Cerebellar nuclear complex (tissue), 1 donor: Measurements from ENCODE around the gene PDF.
A peak's percentile ranks its signal among the peaks of the same experiment; 100 is the strongest.
"Not testable (repeated sequence)": the region's sequence is repeated elsewhere in the genome, so short reads cannot be mapped to it uniquely, and the experiment has no call there.

ENCODE experiments used
- DNase-seq, 2 experiments: peaks; one replicate each; lab custom pipeline; 2025; lab: John Stamatoyannopoulos, UW

PDF gene

DNA sequence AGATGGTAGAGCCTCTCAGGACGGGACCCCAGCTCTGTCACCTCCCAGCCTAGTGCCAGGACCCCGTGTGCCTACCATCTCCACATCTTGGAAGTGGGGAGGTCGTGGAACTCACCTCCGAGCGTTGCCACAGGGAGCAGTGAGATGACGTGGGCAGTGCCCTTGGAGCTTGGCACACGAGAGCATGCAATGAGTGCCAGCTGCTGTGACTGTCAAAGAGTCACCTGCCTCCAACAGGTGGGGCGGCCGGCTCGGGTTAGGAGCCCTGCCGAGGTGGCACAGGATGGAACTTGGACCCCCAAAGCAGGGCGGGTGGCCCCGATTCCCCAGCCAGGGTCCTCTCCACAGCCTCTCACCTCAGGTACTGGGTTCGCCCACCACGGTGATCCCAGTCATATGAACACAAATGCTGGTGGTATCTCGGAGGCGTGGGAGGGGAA is 13.8 kb downstream of the PDF start:
- DNase-seq = no peak

DNA sequence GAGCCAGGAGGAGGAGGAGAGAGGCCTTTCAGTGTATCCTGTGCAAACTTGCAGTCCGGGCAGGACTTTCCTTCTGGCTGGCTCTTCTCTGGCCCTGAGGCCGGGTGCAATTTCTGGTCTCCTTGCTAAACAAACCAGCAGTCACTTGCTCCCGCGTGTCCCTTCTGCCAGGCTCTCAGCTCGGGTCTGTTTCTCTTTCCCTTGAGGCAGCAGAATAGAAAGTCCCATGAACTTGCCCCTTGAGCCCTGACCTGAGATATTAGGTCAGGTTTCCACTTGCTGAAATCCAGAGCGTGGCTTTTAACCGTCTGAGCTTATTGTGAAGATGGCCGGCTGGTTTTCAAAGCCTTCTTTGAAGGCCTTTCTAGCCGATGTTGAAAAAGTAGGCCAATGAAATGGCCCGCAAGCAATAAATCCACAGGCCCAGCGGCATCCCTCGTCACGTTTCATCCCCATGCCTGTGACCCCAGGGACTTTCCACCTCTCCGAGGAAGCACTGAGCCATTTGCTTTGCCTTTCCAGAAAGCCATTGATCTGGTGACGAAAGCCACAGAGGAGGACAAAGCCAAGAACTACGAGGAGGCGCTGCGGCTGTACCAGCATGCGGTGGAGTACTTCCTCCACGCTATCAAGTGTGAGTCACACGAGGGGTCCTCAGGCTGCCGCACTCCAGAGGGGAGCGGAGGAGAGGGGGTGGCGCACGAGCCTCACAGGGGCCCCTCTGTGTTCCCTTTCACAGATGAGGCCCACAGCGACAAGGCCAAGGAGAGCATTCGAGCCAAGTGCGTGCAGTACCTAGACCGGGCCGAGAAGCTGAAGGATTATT is 14.7 kb downstream of the PDF start:
- DNase-seq = no peak

DNA sequence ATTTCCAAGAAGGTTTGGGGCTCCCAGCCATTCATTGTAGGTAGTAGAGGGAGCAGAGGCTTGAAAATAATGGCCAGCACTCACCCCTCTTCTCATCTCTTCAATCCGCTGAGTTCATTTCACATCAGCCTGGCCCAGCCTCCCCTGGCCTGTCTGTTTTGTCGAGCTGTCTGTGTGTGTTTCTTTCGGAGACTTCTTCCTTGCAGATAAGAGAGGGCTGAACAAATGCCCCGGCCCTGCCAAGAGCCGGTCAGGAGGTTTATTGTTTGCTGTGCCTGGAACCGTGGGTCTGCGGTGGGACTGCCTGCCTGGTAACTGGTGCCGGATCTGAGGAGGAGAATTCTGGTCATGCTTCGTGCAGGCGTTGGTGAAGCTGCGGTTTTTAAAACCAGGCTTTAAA is 15.9 kb downstream of the PDF start:
- DNase-seq = no peak

DNA sequence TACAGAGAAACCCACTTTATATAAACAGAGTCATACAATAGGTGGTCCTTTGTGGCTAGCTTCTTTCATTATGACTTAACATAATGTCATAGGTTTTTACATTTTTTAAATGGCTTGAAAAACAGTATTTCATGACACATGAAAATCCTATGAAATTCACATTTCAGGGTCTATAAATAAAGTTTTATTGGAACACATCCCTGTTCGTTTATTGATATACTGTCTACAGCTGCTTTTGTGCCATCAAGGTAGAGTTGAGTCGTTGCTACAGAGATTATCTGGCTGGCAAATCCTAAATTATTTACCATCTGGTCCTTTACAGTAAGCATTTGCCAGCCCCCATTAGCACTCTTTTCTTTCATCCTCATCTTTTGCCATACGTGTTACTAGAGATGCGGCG is 16.9 kb downstream of the PDF start:
- DNase-seq = no peak

DNA sequence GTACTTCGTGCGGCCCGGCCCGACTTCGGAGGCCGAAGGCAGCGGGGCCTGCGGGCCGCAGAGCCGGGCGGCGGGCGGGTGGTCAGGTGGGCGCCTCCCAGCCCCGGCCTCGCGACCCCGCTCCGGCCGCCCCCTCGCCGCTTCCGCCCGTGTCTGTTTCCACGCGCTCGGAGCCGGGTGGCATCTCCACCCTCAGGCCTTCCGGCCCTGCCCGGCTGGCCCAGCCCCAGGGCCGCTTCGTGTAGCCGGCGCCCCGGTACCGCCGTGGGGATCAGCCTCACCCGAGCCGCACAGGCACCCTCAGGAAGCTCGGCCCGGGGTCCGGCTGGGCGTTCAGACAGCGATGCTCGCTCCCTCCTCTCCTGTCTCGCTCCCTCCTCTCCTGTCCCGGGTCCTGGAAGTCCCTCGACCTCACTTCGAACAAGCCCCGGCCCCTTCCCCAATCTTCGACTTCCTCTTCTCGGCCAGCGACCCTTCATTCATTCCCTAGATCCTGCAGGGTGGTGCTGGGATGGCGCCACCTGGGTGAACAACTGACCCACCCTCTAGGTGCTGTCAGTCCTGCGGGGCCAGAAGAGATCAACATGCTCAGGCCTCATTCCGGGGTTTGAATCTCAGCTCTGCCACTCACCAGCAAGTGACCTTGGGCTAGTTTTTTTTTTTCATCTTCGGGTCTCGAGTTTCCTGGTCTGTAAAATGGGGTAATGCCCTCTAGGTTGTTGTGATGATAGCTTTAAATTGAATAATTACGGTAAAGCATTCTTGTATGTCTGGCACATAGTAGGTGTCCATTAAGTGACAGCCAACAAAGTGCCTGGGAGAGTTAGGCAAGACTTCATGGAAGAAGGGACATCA is 18.6 kb downstream of the PDF start:
- no peak for DNase-seq

DNA sequence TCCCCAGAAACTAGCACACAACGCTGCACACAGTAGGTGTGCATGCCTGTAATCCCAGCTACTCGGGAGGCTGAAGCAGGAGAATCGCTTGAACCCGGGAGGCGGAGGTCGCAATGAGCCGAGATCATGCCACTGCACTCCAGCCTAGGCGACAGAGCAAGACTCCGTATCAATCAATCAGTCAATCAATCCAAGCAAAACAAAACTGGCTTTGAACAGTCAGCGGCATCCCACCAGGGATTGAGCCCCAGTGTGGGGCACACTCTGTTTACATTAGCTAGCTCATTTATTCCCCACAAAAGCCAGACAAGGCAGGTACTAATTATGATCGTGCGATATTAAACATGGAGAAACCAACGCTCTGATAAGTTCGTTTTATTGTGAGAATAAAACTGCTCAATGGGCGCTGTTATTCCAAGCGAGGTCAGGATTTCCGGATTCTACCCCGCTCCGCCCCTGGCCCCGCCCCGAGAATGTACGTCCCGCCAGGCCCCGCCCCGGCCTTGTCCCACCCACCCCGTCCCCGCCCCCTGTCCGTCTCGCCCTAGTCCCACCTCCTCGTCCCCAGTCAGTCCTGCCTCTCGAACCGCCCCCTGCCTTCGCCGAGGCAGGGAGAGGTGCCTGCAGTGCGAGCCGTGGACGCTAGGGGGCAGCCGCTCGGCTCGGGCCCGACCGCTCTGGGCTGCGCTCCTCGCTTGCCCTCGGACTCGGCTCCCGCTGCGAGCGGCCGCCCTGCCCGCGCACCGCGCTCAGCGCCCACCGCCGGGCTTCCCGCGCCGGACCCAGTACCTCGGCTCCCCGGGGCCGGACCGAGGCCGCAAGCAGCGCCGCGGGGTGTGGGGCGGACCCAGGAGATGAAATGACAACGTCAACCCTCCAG is 19.5 kb downstream of the PDF start, which contains the start of gene VPS4A:
TSS of gene VPS4A (plus strand) at position 698 of the 880 bp plus-strand sequence. CDS start at position 860, 162 bp downstream.
- peak; percentile 77 to 80 for DNase-seq

DNA sequence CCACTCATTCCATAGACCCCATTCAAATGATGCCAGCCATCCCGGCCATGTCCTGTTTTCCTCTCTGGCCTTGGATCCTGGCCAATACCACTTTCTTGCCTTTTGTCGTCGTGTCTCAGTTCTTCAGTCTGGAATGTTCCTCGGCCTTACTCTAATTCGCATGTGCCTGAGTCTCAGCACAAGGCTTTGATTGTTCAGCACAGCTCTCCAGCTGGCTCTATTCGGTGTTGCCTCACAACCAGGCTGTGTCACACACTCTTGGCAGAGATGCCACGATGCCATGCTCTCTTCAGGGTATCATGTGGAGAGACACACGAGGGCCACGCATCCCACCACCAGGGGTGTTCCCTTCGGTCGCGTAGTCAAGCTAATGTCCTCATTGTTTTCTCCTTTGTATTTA is 21.1 kb downstream of the PDF start:
- no peak for DNase-seq

DNA sequence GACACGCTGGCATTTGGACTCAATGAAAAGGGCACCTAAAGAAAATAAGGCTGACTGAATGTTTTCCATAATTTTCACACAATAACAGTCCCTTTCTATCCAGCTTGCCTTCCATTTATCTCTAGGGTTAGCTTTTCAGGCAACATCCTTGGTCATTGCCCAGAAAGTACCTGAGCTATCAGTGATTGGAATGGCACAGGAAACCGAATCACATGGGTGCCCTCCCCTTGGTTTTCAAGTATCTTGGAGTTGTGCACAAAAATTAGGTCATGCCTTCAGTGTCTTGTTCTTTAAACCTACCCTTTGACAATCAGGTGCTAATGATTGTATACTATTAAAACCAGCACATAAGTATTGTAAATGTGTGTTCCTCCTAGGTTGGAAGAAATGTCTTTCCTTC is 22.5 kb downstream of the PDF start:
- no peak for DNase-seq

DNA sequence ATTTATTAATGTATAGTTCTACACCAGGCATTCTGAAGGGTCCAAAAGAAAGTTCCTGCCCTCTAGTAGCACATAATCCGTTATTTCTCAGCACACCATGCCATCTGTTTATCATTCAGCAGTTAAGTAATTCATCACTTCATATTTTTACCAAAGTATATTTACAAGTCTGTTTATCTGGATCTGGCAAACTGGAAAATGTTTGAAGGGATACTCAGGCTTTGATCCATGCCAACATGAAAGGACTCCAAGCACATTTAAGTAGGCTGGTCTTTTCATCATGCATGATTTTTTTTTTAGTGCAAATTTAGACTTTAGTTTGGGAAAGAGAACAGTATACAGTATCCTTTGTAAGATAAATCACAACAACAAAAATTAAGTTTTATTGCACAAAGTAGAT is 23.3 kb downstream of the PDF start:
- DNase-seq = no peak

DNA sequence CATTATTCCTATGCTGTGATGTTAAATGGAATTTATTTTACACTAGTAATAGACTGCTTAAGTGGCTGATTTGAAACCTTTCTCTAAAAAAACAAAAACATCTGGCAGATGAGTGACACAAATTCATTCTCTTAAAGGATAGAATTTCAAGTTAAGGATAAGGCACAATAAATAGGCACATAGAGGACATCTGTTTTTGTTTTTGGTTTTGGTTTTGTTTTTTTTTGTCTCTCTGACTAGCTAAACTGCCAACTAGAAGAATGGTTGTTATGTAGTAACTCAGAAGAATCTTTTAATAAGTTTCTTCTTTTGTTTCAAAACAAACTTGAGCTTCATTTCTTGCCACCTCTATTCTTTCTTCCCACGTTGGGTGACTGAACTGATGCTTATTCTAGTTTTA is 24.4 kb downstream of the PDF start:
- DNase-seq = no peak

DNA sequence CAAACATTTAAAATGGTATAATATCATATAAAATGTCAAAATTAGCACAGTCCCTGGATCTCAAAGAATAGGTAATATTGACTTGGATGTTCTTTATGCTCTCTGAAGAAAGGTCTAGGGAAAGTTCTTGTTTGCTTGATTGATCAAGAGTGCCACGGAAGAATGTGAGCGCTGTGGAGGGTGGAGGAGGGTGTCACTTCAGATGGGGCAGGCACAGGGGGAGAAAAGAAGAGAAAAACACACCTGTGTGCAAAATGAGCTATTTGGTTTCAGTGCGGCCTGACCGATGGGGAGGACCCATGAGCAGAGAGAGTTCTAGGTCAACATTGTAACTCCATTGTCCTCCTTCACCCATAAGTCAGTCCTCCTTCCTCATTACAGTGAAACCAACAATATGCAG is 28.1 kb downstream of the PDF start:
- DNase-seq = no peak

DNA sequence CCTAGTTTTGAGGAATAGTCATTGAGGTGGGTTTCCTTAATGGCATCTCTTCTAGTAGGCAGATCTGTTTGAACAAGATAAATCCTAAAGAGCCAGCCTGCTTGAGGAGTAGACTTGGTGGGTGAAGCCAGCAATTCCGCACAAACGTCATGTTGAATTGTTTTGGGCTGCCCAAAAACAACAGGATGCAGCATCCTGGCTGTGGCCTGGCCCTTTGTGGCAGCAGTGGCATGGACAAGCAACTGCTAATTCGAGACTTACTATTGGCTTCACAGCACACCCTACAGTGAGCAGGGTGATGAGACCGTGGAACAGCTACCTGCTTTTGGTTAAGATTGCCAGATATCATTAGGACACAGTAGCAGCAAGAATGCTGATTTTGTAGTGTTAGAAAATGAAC is 28.5 kb downstream of the PDF start:
- DNase-seq = no peak

DNA sequence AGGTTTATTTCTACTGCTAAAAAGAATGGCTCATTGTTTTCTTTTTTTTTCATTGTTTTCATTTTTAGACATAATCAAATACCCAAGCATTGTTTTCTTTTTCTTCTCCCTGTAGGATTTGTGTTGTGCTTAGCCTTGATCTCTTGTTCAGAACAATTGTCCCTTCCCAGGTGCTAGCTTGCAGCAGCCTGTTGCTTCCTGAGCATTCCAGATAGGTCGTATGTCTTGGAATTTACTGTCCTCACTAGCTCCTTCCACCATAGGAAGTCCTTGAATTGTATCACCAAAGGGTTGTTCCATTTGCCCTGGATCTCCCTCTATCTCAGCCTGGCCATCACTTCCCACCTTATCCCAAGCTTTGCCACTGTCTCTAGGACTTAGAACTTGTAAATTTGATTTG is 29.2 kb downstream of the PDF start:
- no peak for DNase-seq

DNA sequence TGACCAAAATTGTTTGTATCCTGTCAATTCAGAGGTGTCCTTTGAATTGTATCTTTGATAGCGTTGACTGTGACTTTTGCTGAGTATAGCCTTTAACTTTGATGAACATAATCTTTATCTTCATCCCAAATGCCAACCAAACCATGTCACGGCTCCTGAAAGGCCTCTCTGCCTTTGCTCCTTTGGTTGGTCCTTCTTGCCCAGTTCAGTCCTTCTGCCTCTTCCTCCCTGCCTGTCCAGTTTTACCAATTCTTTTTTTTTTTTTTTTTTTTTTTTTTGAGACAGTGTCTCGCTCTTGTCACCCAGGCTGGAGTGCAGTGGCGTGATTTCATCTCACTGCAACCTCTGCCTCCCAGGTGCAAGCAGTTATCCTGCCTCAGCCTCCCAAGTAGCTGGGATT is 32.1 kb downstream of the PDF start:
- DNase-seq = no peak

DNA sequence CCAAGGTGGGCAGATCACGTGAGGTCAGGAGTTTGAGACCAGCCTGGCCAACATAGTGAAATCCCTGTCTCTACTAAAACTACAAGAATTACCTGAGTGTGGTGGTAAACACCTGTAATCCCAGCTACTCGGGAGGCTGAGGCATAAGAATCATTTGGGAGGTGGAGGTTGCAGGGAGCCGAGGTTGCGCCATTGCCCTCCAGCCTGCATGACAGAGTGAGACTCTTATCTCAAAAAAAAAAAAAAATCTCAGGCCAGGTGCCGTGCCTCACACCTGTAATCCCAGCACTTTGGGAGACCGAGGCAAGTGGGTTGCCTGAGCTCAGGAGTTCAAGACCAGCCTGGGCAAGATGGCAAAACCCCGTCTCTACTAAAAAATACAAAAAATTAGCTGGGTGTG is 33.6 kb downstream of the PDF start:
- DNase-seq = not testable (repeated sequence)

DNA sequence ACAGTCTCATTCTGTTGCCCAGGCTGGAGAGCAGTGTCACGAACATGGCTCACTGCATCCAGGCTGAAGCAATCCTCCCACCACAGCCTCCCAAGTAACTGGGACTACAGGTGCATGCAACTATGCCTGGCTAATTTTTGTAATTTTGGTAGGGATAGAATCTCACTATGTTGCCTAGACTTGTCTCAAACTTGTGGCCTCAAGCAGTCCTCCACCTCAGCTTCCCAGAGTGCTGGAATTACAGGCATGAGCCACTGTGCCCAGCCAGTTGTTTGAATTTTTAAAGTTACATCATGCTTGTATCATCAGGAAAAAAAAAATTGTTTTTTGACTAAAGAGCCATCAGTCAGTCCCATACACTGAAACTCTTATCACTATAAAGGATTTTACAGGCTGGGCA is 36.3 kb downstream of the PDF start:
- DNase-seq = no peak

DNA sequence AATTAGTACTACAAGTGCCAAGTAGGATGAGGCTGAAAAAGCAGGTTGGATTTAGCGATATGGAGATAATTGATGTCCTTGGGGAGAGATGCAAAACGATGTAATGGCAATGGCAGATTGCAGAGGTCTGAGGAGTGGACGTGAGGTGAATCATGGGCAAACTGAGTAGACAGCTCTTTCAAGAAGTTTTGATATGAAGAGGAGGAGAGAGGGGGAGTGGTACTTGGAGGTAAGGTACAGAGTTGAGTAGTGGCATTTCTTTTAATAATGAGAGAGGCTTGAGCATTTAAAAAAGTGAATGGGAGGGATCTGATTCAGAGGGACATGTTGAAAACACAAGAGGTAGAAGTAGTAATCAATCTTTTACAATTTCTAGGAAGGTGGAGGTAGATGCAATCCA is 37.0 kb downstream of the PDF start:
- DNase-seq = no peak

DNA sequence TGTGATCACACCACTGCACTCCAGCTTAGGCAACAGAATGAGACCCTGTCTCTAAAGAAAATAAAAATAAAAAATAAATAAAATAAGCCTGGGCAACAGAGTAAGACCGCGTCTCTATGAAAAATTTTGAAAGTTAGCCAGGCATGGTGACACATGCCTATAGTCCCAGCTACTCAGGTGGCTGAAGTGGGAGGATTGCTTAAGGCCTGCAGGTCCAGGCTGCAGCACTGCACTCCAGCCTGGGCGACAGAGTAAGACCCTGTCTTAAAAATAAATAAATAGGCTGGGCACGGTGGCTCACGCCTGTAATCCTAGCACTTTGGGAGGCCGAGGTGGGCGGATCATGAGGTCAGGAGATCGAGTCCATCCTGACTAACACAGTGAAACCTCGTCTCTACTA is 38.7 kb downstream of the PDF start:
- DNase-seq = not testable (repeated sequence)

DNA sequence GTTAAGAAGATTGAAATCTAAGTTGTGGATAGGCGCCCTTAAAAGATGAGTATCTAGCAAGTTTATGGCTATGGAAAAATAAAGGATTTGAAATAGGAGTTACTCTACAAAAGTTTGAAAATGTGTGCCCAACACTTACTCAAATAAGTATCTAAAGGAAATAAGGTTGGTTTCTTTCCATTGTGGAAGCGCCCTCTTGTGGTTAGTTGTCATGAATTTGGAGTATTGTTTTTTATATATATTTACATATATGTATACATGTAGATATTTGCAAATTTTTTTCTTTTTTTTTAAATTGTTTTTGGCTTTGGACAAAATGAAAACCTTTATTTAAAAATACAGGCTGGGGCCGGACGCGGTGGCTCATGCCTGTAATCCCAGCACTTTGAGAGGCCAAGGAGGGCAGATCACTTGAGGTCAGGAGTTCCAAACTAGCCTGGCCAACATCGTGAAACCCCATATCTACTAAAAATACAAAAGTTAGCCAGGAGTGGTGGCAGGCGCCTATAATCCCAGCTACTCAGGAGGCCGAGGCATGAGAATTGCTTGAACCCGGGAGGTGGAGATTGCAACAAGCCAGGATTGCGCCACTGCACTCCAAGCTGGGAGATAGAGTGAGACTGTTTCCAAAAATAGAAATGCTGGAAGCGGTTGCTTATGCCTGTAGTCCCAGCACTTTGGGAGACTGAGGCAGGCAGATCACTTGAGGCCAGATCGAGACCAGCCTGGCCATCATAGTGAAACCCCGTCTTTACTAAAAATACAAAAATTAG is 43.3 kb downstream of the PDF start:
- peak in 1 of 2 experiments; percentile 6 for DNase-seq

DNA sequence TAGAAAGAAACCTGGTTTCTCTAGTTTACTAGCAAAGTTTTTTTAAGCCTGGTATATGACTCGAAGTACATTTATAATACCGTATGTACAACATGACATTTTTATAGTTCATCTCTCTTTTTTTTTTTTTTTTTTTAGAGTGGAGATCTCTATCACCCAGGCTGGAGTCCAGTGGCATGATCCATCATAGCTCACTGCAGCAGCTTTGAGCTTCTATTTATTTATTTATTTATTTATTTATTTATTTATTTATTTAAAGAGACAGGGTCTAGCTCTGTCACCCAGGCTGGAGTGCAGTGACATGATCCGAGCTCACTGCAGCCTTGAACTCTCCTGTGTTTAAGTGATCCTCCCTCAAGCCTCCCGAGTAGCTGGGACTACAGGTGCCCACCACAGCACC is 45.1 kb downstream of the PDF start:
- DNase-seq = no peak

DNA sequence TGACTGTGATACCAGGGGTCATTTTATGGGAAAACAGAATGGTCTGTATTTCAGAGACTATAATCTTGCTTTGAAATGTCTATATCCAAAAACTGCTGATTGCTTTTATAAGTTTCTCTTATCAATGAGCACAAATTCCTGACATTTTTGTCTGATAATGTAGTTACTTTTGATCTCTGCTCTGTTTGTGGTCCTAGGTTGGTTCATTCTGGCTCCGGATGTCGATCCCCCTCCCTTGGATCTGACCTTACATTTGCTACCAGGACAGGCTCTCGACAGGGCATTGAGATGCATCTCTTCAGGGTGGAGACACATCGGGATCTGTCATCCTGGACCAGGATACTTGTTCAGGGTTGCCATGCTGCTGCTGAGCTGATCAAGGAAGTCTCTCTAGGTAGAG is 46.5 kb downstream of the PDF start:
- no peak for DNase-seq
